Measurements from ENCODE around the gene PNPLA7.
"Not testable (repeated sequence)": the region's sequence is repeated elsewhere in the genome, so short reads cannot be mapped to it uniquely, and the experiment has no call there.

PNPLA7 gene

DNA sequence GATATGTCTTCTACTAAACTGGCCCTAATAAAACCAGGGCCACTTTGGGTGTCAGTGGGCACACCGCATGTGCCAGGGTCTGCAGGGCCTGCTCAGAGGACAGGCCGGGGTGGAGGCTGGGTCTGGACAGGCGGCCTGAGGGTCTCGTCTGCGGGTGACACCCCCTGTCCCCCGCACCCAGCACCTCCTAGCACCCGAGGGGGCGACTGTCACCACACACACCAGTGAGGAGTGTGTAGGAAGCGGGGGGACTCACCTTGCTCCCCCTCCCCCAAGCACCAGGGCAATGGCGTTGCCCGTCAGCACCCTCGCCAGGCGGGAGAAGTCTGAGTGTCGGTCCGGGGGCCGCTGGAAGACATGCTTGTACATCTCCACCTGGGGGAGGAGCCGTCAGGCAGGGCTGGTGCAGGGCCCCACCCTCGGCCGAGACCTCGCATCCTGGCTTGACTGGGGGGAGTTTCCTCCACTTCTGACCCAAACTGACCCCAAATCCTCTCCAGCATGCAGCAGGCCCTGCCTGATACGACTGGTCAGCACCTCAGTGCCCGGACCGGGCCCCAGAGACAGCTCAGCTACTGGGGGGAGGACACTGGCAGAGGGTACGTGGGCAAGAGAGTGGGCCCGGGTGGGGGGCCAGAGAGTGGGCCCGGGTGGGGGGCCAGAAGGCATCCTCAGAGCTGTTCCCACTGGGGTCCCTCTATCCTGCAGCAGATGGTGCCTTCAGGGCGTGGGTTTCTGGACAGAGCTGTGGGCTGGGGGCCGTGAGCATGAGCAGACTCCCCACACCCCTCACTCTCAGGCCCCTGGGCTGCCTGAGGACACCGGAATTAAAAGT lies 72.2 kb downstream of the PNPLA7 start:
- no peak for DNase-seq

DNA sequence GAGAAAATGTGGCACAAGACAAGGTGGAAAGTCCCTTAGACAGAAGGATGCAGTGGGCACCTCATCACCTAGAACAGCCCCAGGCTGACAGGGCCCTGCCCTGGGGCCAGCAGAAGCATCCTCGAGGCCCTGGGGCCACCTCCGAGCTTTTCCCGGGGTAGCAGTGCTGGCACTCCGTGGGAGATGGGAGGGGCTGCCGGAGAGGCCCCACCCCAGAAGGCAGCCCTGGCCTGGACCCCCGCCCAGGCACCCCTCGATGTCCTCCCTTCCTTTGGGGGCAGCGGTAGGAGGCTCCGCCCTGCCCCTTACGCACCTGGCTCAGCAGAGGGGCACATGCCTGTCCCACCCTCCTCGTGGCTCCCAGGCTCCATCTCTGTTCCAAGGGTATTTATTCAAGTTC lies 73.3 kb downstream of the PNPLA7 start:
- no peak for DNase-seq

DNA sequence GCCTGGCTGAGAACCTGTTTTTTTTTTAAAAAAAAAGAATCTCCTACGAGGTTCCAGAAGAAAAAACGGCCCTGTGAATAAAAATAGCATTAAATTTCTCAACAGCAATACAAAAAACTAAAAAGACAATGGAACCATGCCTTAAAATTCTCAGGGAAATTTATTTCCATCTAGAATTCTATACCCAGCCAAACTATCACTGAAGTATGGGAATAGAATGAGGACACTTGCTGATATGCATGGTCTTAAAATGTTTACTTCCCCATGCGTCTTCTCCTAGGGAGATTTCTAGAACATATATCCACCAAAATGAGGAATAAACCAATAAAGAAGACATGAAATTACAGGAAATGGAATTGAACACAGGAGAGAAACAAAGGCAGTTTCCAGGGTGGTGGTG lies 74.5 kb downstream of the PNPLA7 start:
- DNase-seq, result no peak

DNA sequence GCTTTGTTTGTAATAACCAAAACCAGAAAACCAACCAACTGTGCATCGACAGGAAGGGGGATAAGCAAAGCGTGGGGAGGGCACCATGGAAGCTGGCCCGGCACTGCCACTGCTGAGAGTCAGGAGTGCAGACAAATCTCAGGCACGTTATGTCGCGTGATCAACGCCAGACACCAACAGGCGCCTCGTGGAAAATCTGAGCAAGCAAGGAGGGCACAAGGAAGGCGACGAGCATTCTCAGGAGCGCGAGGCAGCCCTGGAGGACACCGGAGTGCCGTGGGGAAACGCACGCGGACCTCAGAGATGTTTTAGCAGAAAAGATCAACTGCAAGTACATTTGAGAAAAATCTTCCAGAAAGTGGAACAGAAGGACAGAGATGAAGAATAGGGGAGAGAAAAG lies 75.9 kb downstream of the PNPLA7 start:
- DNase-seq, result no peak

DNA sequence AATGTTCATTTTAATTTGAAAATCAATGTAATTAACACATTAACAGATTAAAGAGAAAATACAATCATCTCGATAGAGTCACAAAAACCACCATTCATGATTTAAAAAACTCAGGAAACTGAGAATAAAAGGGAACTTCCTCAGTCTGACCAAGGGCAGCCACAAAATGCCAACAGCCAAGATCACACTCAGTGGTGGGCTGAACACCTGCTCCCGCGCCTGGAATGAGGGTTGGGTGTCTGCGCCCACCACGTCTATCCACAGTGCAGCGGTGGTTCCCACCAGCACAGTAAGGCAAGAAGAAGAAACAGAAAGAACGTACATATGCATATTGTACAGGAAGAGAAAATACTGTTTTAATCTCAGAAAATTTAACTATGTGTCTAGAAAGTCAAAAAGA lies 79.4 kb downstream of the PNPLA7 start:
- DNase-seq, result no peak

DNA sequence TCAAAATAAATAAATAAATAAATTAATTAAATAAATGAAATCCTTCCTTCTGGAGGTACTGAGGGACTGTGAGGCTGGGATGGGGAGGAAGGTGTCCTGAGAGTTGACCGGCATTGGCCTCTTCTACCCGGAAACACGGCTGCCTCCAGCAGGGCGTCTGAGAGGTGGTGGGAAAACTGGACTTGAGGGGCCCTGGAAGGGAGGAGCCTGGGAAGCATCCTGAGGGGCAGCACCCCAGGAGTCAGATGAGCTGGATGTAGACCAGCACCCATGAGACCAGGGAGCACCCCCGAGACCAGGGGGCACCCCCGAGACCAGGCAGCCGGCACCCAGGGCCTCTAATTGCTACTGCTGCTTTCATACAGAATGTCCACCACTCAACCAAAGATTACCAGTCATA lies 82.3 kb downstream of the PNPLA7 start:
- no peak for DNase-seq

DNA sequence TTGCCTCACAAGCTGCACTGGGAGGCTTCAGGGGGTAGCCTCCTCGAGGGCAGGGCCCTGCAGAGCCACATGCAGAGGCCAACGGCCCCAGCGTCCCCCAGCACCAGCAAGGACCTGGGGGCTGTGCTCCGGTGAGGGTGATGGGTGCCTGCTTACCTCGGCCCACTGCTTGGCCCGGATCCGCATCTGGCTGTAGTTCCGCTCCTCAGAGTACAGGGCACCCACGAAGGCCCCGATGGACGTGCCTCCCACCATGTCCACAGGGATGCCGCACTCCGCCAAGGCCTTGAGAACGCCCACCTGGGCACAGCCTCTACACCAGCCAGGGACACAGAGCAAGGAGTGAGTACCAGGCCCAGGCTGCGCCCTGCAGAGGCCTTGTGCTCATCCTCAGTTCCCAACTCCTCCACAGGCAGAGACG lies 83.0 kb downstream of the PNPLA7 start:
- no peak for DNase-seq

DNA sequence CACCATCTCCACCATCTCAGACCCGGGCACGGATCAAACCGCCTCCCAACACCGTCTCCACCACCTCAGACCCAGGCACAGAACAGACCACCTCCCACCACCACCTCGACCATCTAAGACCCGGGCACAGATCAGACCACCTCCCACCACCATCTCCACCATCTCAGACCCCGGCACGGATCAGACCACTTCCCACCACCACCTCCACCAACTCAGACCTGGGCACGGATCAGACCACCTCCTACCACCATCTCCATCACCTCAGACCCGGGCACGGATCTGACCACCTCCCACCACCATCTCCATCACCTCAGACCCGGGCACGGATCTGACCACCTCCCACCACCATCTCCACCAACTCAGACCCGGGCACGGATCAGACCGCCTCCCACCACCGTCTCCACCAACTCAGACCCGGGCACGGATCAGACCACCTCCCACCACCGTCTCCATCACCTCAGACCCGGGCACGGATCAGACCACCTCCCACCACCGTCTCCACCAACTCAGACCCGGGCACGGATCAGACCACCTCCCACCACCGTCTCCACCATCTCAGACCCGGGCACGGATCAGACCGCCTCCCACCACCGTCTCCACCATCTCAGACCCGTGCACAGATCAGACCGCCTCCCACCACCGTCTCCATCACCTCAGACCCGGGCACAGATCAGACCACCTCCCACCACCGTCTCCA lies 83.7 kb downstream of the PNPLA7 start:
- DNase-seq, result not testable (repeated sequence)

DNA sequence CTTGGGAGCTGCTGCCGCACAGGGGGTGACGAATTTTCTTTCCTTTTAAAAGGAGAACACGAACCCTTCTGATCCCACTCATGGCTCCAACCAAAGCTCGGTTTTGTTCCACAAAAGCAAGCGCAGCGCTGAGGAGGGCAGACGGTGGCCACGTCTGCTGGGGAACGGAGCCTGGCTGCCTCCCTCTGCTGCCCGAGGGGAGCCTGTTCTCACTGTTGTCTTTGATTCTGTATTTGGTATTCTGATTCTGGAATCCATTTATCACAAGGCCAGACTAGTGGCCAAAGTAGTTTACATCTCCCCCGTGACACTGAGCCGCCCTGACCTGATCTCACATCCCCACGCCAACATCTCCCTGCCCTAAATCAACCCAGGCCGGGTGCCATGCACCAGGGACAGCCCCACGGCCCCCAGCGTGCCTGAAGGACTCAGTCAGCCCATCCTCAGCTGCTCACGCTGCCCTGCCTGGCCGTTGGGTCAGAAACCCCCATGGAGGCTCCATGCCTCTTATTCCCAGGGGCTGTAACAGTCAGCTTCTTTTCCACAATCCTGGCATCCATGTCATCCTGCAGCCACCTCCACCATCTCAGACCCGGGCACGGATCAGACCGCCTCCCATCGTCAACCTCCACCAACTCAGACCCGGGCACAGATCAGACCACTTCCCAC lies 84.3 kb downstream of the PNPLA7 start:
- DNase-seq, result no peak

DNA sequence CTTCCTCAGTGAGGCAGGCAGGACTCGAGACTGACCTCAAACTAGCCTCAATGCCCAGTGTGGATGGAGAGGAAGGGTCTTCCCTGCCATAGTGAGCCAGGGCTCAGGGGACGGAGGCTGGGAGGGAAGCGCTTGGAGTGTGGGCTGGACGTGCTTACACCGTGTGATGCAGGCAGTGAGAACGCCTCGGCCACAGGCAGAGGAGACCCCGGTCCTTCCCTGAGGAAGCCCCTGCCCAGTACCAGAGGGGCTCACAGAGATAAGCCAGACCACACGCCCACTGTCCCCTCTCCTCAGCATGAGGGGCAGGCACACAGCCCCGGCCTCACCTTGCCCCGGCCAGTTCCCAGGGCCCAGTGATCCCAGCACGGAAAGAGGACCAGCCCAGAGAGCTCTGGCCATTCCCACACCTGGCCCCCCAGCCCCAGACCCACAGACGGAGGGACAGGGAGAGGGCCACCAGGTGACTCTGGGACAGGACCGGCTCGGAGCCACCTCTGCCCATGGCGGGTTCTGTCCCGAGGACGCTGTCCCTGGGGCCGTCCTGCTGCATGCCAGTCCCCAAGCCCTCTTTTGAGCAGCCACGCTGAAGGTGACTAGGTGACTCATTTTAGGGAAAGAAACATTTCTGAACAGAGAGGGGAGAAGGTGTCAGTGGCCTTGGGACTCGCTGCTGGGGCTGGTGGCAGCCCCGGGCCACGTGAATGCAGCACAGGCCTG lies 85.0 kb downstream of the PNPLA7 start:
- DNase-seq, result no peak

DNA sequence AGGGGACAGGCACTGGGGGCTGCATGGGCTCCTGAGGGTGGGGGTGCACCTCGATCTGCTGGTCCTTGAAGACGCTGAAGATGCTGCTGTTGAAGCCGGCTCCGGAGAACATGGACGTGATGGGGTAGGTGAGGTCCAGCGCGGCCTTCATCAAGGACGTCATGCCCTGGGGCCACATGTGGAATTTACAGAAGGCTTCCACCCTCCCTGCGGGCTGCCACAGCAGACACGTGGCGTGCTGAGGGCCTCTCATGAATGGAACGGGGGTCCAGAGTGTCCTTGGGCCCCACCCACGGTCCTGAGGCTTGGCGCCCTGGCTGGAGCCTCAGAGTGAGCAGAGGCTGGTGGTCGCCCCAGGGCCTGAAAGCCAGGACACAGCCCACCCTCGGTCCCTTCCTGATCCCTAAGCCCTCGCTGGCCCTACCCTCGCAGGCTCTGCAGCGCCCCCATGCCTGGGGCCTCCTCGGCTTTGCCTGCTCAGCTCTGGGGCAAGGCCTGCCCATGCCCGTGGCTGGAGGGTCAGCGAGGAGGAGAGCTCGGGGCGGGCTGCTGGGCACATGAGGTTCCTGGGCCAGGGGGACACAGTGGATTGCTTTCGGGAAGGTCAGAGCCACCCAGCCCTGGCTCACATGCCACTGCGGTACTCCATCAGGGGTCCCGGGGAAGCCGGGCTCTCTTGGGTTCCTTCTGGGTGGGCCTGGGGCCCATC lies 85.8 kb downstream of the PNPLA7 start:
- no peak for DNase-seq

DNA sequence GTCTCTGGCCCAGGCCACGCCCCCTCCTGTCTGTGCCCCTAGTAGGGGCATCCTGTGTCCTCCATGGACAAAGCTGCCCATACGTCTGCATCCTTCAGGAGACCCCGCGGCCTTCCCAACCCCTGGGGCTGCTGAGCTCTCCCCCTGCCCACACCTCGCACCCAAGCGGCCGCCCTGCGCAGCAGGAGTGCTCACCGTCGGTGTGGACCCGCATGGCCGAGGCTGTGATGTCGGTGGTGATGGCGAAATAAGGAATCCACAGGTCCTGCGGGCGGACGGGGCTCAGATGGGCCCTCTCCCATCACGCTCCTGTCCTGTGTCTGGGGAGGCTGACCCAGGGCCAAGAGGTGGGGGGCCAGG lies 86.3 kb downstream of the PNPLA7 start:
- no peak for DNase-seq

DNA sequence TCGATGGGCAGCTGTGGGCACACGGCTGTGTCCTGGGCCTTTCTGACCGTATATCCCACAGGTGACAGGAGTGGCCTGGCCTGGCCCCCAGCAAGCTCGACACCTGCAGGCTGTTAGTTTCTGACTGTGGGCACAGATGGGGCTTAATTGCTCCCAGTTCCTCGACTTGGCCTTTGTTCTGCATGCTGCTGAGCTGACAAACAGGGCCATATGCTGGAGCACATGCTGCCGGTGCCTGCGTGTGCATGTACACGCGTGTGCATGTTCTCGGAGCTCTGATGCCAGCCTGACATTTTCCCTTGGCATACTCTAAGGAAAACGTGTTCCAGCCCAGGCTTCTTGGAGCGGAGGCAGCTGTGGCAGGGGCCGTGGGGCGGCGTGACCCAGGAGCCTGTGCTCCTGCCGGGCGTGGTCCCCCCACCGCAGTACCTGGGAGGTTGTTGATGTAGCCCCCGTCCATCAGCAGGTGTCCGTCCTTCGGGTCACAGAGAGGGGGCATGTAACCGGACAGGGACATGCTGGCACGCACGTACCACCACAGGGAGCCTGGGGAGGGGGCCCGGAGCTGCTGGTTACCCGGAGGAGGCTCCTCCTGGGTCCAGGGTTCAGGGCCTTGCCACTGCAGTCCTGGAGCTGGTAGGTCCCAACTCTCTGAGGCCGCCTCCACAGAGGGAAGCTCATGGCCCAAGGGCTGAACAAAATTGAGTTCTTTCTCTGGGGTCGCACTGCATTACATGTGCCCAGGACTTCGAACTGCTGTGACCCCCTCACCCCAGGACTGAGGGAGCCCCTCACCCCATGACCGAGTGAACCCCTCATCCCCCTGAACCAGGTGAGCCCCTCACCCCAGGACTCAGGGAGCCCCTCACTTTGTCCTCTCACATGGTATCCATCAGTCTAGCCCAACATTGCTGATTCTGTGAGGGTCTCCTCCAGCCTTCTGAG lies 86.9 kb downstream of the PNPLA7 start:
- DNase-seq, result no peak

DNA sequence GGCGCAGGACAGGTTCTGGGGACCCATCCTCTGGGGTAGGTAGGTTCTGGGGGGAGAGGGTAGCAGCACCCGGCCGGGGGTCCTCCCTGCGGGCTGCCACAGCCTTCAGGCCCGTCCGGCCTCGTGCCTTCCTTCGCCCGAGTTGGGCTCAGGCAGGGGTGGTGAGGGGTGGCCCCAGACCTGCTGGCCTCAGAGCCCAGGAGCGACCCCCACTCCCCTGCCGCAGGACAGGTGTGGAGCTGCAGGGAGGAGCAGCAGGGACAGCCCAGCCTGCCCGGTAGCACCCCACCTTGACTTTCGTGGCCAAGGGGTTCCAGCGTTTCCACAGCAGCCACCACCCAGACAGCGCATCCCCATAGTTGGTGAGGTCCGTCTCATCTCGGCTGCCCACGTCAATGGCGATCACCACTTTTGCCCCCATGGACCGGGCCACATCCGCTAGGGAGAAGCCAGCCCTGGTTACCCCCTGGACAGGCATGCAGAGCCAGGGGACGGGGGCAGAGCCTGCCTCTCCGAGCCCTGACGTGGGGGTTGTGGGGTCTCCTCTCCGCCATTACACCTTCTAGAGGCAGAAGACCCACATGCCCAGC lies 87.7 kb downstream of the PNPLA7 start:
- no peak for DNase-seq

DNA sequence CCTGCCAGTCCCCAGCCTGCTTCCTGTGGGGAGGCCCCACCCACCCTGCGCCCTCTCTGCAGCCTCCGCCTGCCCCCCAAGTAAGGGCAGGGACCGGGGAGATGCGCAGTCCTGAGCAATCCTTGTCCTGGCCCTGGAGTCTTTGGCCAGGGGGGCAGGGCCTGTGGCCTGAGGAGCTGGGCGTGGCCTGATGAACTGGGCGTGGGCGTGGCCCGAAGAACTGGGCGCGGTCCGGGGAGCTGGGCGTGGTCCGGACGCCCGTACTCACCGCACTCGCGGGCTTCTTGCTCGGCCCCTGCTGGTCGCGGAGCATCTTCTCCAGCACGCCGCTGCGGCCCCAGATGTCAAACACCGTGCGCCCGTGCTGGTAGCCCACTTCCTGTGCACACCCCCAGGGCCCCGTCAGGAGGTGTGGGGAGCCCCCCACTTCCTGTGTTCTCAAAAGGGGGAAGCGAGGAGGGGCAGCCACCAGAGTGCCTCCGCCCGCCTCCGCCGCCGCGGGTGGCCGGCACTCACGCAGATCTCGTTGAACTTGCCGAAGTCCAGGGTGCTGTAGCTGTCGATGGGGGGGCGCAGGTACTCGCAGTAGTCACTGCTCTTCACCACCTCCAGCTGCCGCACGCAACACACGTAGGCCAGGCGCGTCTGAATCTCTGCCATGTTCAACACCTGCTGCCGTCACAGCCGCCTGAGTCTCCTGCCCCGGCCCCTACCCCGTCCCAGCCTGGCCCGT lies 88.4 kb downstream of the PNPLA7 start:
- DNase-seq, result peak; percentile 87

DNA sequence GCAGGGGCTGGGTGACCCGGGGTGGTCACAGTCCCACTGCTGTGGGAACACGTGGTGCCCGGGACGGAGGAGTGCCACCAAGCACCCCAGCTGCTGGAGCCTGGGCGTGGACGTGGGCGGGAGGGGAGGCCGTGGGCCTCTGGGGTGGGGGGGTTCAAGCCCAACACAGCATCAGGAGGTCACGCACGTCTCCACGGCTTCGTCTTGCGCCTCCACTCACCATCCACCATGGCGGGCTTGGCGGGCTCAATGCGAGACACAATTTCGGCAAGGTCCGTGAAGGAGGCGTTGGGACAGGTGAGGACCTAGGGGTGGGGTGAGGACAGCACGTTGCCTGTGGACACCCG lies 88.9 kb downstream of the PNPLA7 start:
- no peak for DNase-seq

DNA sequence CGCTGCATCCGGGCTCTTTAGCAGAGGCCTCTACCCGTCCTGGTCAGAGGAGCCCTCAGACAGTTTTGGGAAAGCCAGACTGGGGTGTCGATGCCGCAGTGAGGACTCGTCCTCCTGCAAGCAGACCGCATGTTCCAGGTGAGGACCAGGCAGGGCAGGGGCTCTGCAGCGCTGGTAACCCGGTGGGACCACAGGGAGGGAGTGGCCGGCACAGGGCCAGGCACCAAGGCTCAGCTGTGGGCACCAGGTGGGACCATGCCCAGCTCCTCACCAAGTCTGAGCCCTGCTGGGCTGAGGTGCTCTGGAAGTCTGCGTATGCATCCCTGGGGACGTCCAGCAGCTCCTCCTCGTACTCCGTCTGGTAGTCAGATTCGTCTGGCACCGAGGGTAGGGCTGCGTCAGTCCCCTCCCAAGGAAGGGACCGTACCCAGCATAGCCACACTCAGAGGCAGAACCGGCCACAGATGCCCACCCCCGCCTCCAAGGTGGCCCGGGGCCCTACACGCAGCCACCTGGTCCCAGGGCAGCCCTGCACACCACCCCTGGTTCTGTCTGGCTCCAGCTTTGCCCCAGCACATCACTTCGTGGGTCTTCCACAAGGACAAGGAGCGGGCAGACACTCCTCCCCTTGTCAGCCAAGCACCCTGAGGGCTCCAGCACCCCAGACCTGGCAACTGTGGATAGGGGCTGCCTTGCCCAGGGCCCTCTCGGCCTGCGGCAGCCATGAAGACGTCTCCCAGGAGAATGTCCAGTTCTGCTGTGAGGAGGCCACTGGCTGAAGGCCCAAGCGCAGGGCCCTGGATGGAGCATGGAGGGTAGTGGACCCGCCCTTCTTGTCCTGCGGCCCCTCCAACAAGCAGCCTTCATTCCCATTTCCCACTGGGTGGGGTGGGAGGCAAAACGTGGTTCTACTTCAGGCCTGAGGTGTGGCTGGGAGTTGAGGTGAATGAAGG lies 89.6 kb downstream of the PNPLA7 start:
- no peak for DNase-seq

DNA sequence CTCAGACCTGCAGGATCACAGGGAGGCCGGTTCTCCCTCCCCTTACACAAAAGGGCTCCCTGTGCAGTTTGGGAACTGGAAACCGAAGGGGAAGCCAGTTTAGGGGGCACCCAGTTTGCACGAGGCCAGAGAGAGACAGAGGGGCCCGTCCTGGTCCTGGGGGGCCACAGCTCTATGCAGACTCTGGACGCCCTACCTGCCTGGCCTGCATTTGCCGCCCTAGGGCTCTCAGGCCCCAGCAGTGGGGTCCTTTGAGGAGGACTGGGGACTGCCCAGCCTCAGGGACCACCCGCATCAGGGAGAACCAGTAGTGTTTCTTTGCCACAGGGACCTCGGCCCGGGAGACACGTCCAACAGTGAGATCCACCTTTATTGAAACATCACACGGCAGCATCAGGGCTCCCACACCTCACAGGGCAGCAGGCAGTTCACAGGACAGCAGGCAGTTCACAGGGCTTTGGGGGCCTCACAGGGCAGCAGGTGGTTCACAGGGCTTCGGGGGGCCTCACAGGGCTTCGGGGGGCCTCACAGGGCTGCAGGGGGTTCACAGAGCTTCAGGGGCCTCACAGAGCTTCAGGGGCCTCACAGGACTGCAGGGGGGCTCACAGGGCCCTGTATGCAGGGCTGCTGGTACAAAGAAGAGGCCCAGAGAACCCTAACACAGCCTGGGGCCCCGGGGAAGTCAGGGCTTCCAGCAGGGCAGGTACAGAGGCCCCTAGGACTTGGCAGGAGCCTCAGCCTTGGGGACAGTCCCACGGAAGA lies 90.4 kb downstream of the PNPLA7 start:
- no peak for DNase-seq

Measured in activated CD4-positive, alpha-beta T cell treated with anti-CD3 and anti-CD28 coated beads, Interleukin-2, Interleukin-6, amounts not matched to agents 100 ng/mL and 50 ng/mL, durations not matched to agents 16 hours and 8 hours (primary cell).